Lung (tissue), 12 donors: ENCODE measurements around the gene LRCH1. TPM values are rescaled to one million over a fixed set of nuclear protein-coding genes. Genes with fewer than 3 reads are reported as not detected.

Experiments
- ATAC-seq: fragments of 200-7000 bp; cut with Tn5 transposase; one replicate; pipeline ENCODE4 v1.9.1; 2020; ENCODE audit warnings: moderate number of reproducible peaks; ENCODE audit not compliant: insufficient read depth, low FRiP score
- DNase-seq, 3 donors: peaks; one replicate each; pipeline ENCODE4 v3.0.0-alpha.2; 2013 to 2017
- H3K27ac ChIP-seq, 2 donors: one replicate each; pipeline ENCODE4 v1.5.1; 2013; ENCODE audit warnings: mild to moderate bottlenecking in 2 of 2, moderate library complexity in 2 of 2, control low read depth in 1 of 2, inconsistent platforms in 1 of 2, low read depth in 1 of 2, low read length in 1 of 2
- H3K27me3 ChIP-seq, 3 donors: one replicate each; pipeline ENCODE4 v1.5.1; 2013; ENCODE audit warnings: low read length in 2 of 3; ENCODE audit not compliant: control insufficient read depth in 3 of 3, insufficient read depth in 3 of 3
- H3K36me3 ChIP-seq, 4 donors: one replicate each; pipeline ENCODE4 v1.5.1; 2013; ENCODE audit warnings: low read length in 4 of 4, mild to moderate bottlenecking in 1 of 4, moderate library complexity in 1 of 4; ENCODE audit not compliant: control insufficient read depth in 4 of 4, insufficient read depth in 4 of 4
- H3K4me1 ChIP-seq, 5 donors: one replicate each; pipeline ENCODE4 v1.5.1; 2013; ENCODE audit warnings: low read length in 5 of 5, mild to moderate bottlenecking in 2 of 5, moderate library complexity in 1 of 5; ENCODE audit not compliant: control insufficient read depth in 5 of 5, insufficient read depth in 5 of 5
- H3K4me3 ChIP-seq: one replicate; pipeline ENCODE4 v1.5.1; 2013; ENCODE audit warnings: mild to moderate bottlenecking, control low read depth, moderate library complexity
- H3K9ac ChIP-seq, 2 donors: one replicate each; pipeline ENCODE4 v1.5.1; 2013; ENCODE audit warnings: low read length in 2 of 2, control low read depth in 1 of 2; ENCODE audit not compliant: insufficient read depth in 1 of 2
- H3K9me3 ChIP-seq, 4 donors: one replicate each; pipeline ENCODE4 v1.5.1; 2013; ENCODE audit warnings: low read length in 3 of 4, mild to moderate bottlenecking in 1 of 4, moderate library complexity in 1 of 4; ENCODE audit not compliant: control insufficient read depth in 4 of 4, insufficient read depth in 3 of 4
- CTCF ChIP-seq: IDR thresholded peaks from 2 replicates; pipeline ENCODE4 v1.5.1; 2012; ENCODE audit warnings: mild to moderate bottlenecking; ENCODE audit errors: control extremely low read depth, extremely low read depth
- WGBS, 2 donors: extraction: QIAGEN DNeasy Blood & Tissue Kit; methylation state at CpG; one replicate each; pipeline ENCODE4 v1.1.7; 2013; 5-methylcytosine and 5-hydroxymethylcytosine counted together
- polyA plus RNA-seq, 2 donors: library from polyadenylated mRNA; stranded (reverse); fragments of 200-250 nt; gene quantifications; one replicate each; pipeline ENCODE4 v1.2.1, GENCODE V29; 2013
- total RNA-seq, 2 donors: library from RNA; depleted of rRNA in 1 of 2; stranded (reverse); fragments of >200 nt in 1 of 2; gene quantifications; one replicate each; pipeline ENCODE4 v1.2.1, GENCODE V29; 2014 to 2021
- donor health status: control.
- donor health status: control.
- donor health status: Bipolar disorder and iron deficiency.
- donor health status: healthy.
- donor health status: DM: yes; HTN: yes; CAD: no.

The LRCH1 gene
- total and polyA plus RNA-seq, 4 donors: 3.6 to 35.4 (median 13.2) TPM

GRCh38 chr13:46618694-46619254 lies 65.8 kb downstream of the LRCH1 start:
- Histone ChIP-seq H3K9me3 (no peaks in the 10 kb centered on the region), H3K36me3 (no peaks in the 10 kb centered on the region), H3K9ac (no peak overlapping the region), H3K27me3 (no peaks in the 10 kb centered on the region), H3K27ac (no peak overlapping the region), H3K4me1 (peaks cover 7 to 59% (median 21%) of the 10 kb centered on the region in 5 donors), H3K4me3 (no peak overlapping the region)
- no peak for TF ChIP-seq CTCF
- DNase-seq (no peak), ATAC-seq (no peak)
- 77 to 83% methylated on average over 3 of the region's 3 CpGs for WGBS, 2 donors

GRCh38 chr13:46620029-46620428 lies 67.1 kb downstream of the LRCH1 start:
- Histone ChIP-seq H3K36me3 (no peaks in the 10 kb centered on the region), H3K9me3 (no peaks in the 10 kb centered on the region), H3K4me1 (peaks cover 7 to 53% (median 24%) of the 10 kb centered on the region in 5 donors), H3K4me3 (no peak overlapping the region), H3K9ac (no peak overlapping the region), H3K27me3 (no peaks in the 10 kb centered on the region), H3K27ac (no peak overlapping the region)
- TF ChIP-seq CTCF: no peak
- no peak for ATAC-seq
- WGBS, 2 donors: 91 to 93% methylated on average over 5 of the region's 5 CpGs
- no peak for DNase-seq

DNA sequence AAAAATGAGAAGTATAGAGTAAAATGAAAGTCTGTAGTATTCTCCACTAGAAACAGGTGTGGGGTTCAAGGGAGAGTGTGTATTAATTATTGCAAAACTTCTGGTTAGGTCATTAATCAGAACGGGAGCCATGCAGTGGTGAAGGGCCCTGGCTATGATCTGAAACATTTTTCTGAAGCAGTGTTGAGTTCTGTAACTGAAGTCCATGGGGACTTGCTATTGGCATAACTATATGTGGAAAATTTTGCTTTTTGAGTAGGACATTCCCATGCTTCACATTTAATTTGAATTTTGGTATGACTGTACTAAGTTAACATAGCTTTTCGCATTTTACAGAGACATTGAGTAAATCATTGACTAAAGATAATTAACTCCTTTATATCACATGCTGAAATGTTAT lies 67.5 kb downstream of the LRCH1 start:
- TF ChIP-seq CTCF: no peak

GRCh38 chr13:46621133-46621532 lies 68.2 kb downstream of the LRCH1 start:
- Histone ChIP-seq H3K36me3 (no peaks in the 10 kb centered on the region), H3K4me1 (peaks cover 7 to 42% (median 22%) of the 10 kb centered on the region in 5 donors), H3K27me3 (no peaks in the 10 kb centered on the region), H3K9ac (no peak overlapping the region), H3K4me3 (no peak overlapping the region), H3K27ac (no peak overlapping the region), H3K9me3 (no peaks in the 10 kb centered on the region)
- no peak for ATAC-seq
- WGBS, 2 donors: 93 to 98% methylated on average over 2 of the region's 2 CpGs
- no peak for DNase-seq
- TF ChIP-seq CTCF: no peak

More for the DNA sequence above, 67.5 kb downstream of the LRCH1 start:
- Histone ChIP-seq H3K27ac (no peak overlapping the region), H3K9ac (no peak overlapping the region), H3K4me1 (peaks cover 7 to 48% (median 24%) of the 10 kb centered on the region in 5 donors), H3K36me3 (no peaks in the 10 kb centered on the region), H3K4me3 (no peak overlapping the region), H3K9me3 (no peaks in the 10 kb centered on the region), H3K27me3 (no peaks in the 10 kb centered on the region)
- DNase-seq: no peak
- ATAC-seq: no peak
- WGBS, 2 donors: 69 to 75% methylated on average over 2 of the region's 2 CpGs
